ENCODE results near the gene DIAPH3. TPM values are rescaled to one million over a fixed set of nuclear protein-coding genes. Genes with fewer than 3 reads are reported as not detected.

The DIAPH3 gene
- total and polyA plus RNA-seq, 2 of the 4 experiments (the other 2 are of a cell fraction) = 8.9 to 9.3 TPM

DNA sequence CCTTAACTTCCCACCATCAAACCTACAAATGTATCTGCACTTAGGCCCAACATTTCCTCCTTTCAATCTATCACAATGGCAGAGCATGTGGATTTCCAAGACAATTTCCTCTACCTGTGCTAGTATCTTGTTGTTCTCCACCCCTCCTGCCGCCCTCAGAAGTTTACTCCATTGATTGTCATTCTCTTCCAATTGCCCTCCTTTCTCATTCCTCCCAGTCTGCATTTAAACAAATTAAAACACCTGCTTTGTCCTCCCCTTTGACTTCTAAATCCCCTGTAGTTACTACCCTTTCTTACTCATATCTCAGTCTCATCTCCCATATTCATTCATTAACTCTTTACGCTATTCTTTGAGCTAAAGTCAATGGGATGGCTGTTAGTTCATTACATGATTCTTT, 370.6 kb downstream of the DIAPH3 start:
- 100% methylated on average over 1 of the region's 2 CpGs for WGBS, 2 experiments (ENCODE audit: extremely low coverage in 2 of 2, insufficient read length in 1 of 2)
- Histone ChIP-seq H3K9me1 (ENCODE audit: insufficient read depth, low read length) (peaks cover 4% of the 10 kb centered on the region; the same call in 1 of the 2 replicates), H3K14ac (replicated peaks; ENCODE audit: low read depth, low read length) (no peak overlapping the region), H2AK5ac (ENCODE audit: low read depth, low read length) (no peak overlapping the region), H3K18ac (ENCODE audit: low read depth, low read length) (no peak overlapping the region), H2BK20ac (ENCODE audit: low read depth, low read length) (no peak overlapping the region), H3K4ac (ENCODE audit: low read depth, low read length) (no peak overlapping the region), H2AK9ac (replicated peaks; ENCODE audit: low read depth, low read length, poor library complexity) (no peak overlapping the region), H3K27me3 (ENCODE audit: control insufficient read depth, insufficient read depth, low read length) (no peaks in the 10 kb centered on the region), H3K4me1 (ENCODE audit: control insufficient read depth, insufficient read depth, low read length) (no peaks in the 10 kb centered on the region), H2BK15ac (ENCODE audit: low read depth, low read length) (no peak overlapping the region), H3K56ac (ENCODE audit: extremely low read depth, insufficient read depth, low read length) (no peak overlapping the region), H2BK5ac (ENCODE audit: low read depth, low read length, poor library complexity, severe bottlenecking) (no peak overlapping the region), H2AFZ (replicated peaks; ENCODE audit: low read length, poor library complexity) (no peak overlapping the region), H3K9me3 (ENCODE audit: control insufficient read depth, insufficient read depth, low read length) (no peaks in the 10 kb centered on the region), H4K8ac (ENCODE audit: low read depth in 2 of 2, low read length in 2 of 2) (no peak overlapping the region), H3K36me3 (ENCODE audit: control insufficient read depth, insufficient read depth, low read length) (no peaks in the 10 kb centered on the region), H3K9ac (ENCODE audit: low read depth, low read length) (no peak overlapping the region), H3K4me3 (ENCODE audit: insufficient read depth, low read depth, low read length) (no peak overlapping the region), H4K5ac (ENCODE audit: low read depth, low read length) (no peak overlapping the region), H4K91ac (ENCODE audit: insufficient read depth, low read depth, low read length) (no peak overlapping the region), H3K27ac (ENCODE audit: insufficient read depth, low read length) (no peak overlapping the region), H2BK120ac (ENCODE audit: low read depth, low read length) (no peak overlapping the region), H4K20me1 (ENCODE audit: insufficient read depth, low read length) (no peaks in the 10 kb centered on the region), H3K23ac (ENCODE audit: low read depth, low read length) (no peak overlapping the region), H3K79me1 (ENCODE audit: low read depth in 1 of 2, low read length in 2 of 2) (no peaks in the 10 kb centered on the region), H3K4me2 (ENCODE audit: low read depth, low read length) (no peak overlapping the region)
- POLR2A ChIA-PET (ENCODE audit: unreplicated experiment) = no interaction called here
- intact Hi-C loops (cut with micrococcal nuclease) = no loop called here
- no peak for TF ChIP-seq SMC3 (IDR thresholded peaks at IDR 0.05; ENCODE audit: low read depth, low read length)
- ATAC-seq (ENCODE audit: low read depth) (no peak), DNase-seq (no peak)
- CTCF ChIA-PET = no interaction called here
- BruUV-seq (replicated peaks) = no TSS peak
- in situ Hi-C loops (cut with MboI; ENCODE audit: low sequenced_read_pairs) = no loop called here
- dilution Hi-C loops (cut with HindIII; ENCODE audit: low sequenced_read_pairs, unreplicated experiment) = no loop called here
